Esophagus muscularis mucosa (tissue), 4 donors: Measurements from ENCODE around the gene AGAP1. TPM values are rescaled to one million over a fixed set of nuclear protein-coding genes. Genes with fewer than 3 reads are reported as not detected.

Source experiments
- DNase-seq: peaks from one replicate; pipeline ENCODE4 v3.0.0-alpha.2; 2017; ENCODE audit errors: extremely low spot score
- H3K27ac ChIP-seq, 4 donors: fragments of 200-600 bp; sonication (generic); replicated peaks in 1 of 4; 1 replicate in 3 of 4; 2 replicates in 1 of 4; pipeline ENCODE4 v1.5.1; 2016 to 2019; ENCODE audit warnings: mild to moderate bottlenecking in 1 of 4
- H3K27me3 ChIP-seq, 4 donors: fragments of 200-600 bp; sonication (generic); one replicate each; pipeline versions ENCODE4 v1.5.1 to v1.6.0; 2016 to 2019
- H3K36me3 ChIP-seq, 4 donors: fragments of 200-600 bp; sonication (generic); one replicate each; pipeline ENCODE4 v1.5.1; 2016 to 2019
- H3K4me1 ChIP-seq, 4 donors: fragments of 200-600 bp; sonication (generic); one replicate each; pipeline ENCODE4 v1.5.1; 2016 to 2019
- H3K4me3 ChIP-seq, 4 donors: fragments of 200-600 bp; sonication (generic); 1 replicate in 2 of 4; 2 replicates in 2 of 4; pipeline ENCODE4 v1.5.1; 2016 to 2019; ENCODE audit warnings: mild to moderate bottlenecking in 4 of 4, moderate library complexity in 1 of 4
- H3K9me3 ChIP-seq, 4 donors: fragments of 200-600 bp; sonication (generic); 1 replicate in 3 of 4; 2 replicates in 1 of 4; pipeline ENCODE4 v1.5.1; 2016 to 2019
- CTCF ChIP-seq, 3 experiments: fragments of 200-600 bp in 2 of 3; fragments of 450-650 bp in 1 of 3; sonication (generic) in 2 of 3; IDR thresholded peaks; one replicate each; pipeline ENCODE4 v1.5.1; 2017 to 2019; ENCODE audit warnings: antibody characterized with exemption in 3 of 3, mild to moderate bottlenecking in 2 of 3, moderate library complexity in 1 of 3
- EP300 ChIP-seq: sonication (generic); formaldehyde crosslinking; IDR thresholded peaks from one replicate; pipeline ENCODE4 v1.6.1; 2017; ENCODE audit warnings: antibody characterized with exemption
- POLR2A ChIP-seq: fragments of 450-650 bp; IDR thresholded peaks from one replicate; pipeline ENCODE4 v1.6.1; 2017; ENCODE audit warnings: antibody characterized with exemption, moderate library complexity, mild to moderate bottlenecking, low read depth
- POLR2AphosphoS5 ChIP-seq, 2 donors: sonication (generic); formaldehyde crosslinking; IDR thresholded peaks; one replicate each; pipeline ENCODE4 v1.6.1; 2017; ENCODE audit warnings: antibody characterized with exemption in 2 of 2
- WGBS: methylation state at CpG from one replicate; pipeline ENCODE4 v1.1.5; 2018; 5-methylcytosine and 5-hydroxymethylcytosine counted together
- intact Hi-C: fragments of 100-400 bp; cut with DNase I; formaldehyde crosslinking; loops from one replicate; pipeline ENCODE4 v1.15.1; 2023
- total RNA-seq, 4 donors: library from RNA; depleted of rRNA; stranded (reverse); fragments of >200 nt; gene quantifications; one replicate each; pipeline versions ENCODE4 v1.1.0 to v1.2.1, GENCODE V29; 2016

The AGAP1 gene
- total RNA-seq, 4 donors from 2014 or later = 37.9 to 62.4 (median 47.2) TPM

- H3K4me3 ChIP-seq = no peak overlapping the region
- no peak overlapping the region for H3K27ac ChIP-seq
- WGBS = 97% methylated on average over 11 of the region's 11 CpGs
- H3K4me1 ChIP-seq = peaks cover 0 to 3% (median 0%) of the 10 kb centered on the region in 4 donors
- DNase-seq = no peak
- intact Hi-C loops = no loop called here
- peaks cover 0 to 7% (median 0%) of the 10 kb centered on the region in 4 donors for H3K36me3 ChIP-seq
- no peaks in the 10 kb centered on the region for H3K9me3 ChIP-seq
- no peak for TF ChIP-seq POLR2A
- TF ChIP-seq EP300 = no peak
- TF ChIP-seq CTCF (IDR thresholded peaks at IDR 0.05) = no peak
- TF ChIP-seq POLR2AphosphoS5 (IDR thresholded peaks at IDR 0.05) = no peak
- H3K27me3 ChIP-seq = no peaks in the 10 kb centered on the region
Measured at GRCh38 chr2:235847576-235847975, 353.7 kb downstream of the AGAP1 start.

GRCh38 chr2:235848055-235848454 lies 354.2 kb downstream of the AGAP1 start:
- no peak overlapping the region for H3K27ac ChIP-seq
- intact Hi-C loops = no loop called here
- 93% methylated on average over 4 of the region's 4 CpGs for WGBS
- H3K9me3 ChIP-seq = no peaks in the 10 kb centered on the region
- DNase-seq = no peak
- H3K4me1 ChIP-seq = peaks cover 0 to 3% (median 0%) of the 10 kb centered on the region in 4 donors
- TF ChIP-seq CTCF (IDR thresholded peaks at IDR 0.05) (no peak), EP300 (no peak), POLR2AphosphoS5 (IDR thresholded peaks at IDR 0.05) (no peak), POLR2A (no peak)
- H3K27me3 ChIP-seq = no peaks in the 10 kb centered on the region
- H3K4me3 ChIP-seq = no peak overlapping the region
- peaks cover 0 to 11% (median 0%) of the 10 kb centered on the region in 4 donors for H3K36me3 ChIP-seq

GRCh38 chr2:235848946-235849345 lies 355.1 kb downstream of the AGAP1 start:
- TF ChIP-seq POLR2AphosphoS5 (IDR thresholded peaks at IDR 0.05) (no peak), POLR2A (no peak), CTCF (IDR thresholded peaks at IDR 0.05) (no peak), EP300 (no peak)
- no peak for DNase-seq
- 97% methylated on average over 7 of the region's 7 CpGs for WGBS

GRCh38 chr2:235849489-235849888 lies 355.6 kb downstream of the AGAP1 start:
- Histone ChIP-seq H3K36me3 (peaks cover 0 to 11% (median 0%) of the 10 kb centered on the region in 4 donors), H3K27me3 (no peaks in the 10 kb centered on the region), H3K4me1 (peaks cover 0 to 4% (median 1%) of the 10 kb centered on the region in 4 donors), H3K9me3 (no peaks in the 10 kb centered on the region), H3K27ac (no peak overlapping the region), H3K4me3 (no peak overlapping the region)
- no peak for TF ChIP-seq POLR2A
- no peak for TF ChIP-seq POLR2AphosphoS5 (IDR thresholded peaks at IDR 0.05)
- no peak for TF ChIP-seq EP300
- no peak for TF ChIP-seq CTCF (IDR thresholded peaks at IDR 0.05)
- DNase-seq = no peak
- intact Hi-C loops = no loop called here
- WGBS = 94% methylated on average over 9 of the region's 10 CpGs

More at GRCh38 chr2:235848946-235849345, 355.1 kb downstream of the AGAP1 start:
- H3K9me3 ChIP-seq = no peaks in the 10 kb centered on the region
- no peak overlapping the region for H3K4me3 ChIP-seq
- no peaks in the 10 kb centered on the region for H3K27me3 ChIP-seq
- intact Hi-C loops = no loop called here
- no peak overlapping the region for H3K27ac ChIP-seq
- peaks cover 0 to 11% (median 0%) of the 10 kb centered on the region in 4 donors for H3K36me3 ChIP-seq
- no peaks in the 10 kb centered on the region for H3K4me1 ChIP-seq

- intact Hi-C loops = no loop called here
- WGBS = 78% methylated on average over 5 of the region's 5 CpGs
- DNase-seq = no peak
Measured at GRCh38 chr2:235850289-235850688, 356.4 kb downstream of the AGAP1 start.

More at GRCh38 chr2:235850289-235850688, 356.4 kb downstream of the AGAP1 start:
- Histone ChIP-seq H3K27ac (no peak overlapping the region), H3K4me3 (no peak overlapping the region), H3K36me3 (peaks cover 0 to 9% (median 0%) of the 10 kb centered on the region in 4 donors), H3K9me3 (no peaks in the 10 kb centered on the region), H3K27me3 (no peaks in the 10 kb centered on the region), H3K4me1 (peaks cover 0 to 4% (median 1%) of the 10 kb centered on the region in 4 donors)
- TF ChIP-seq POLR2A (no peak), CTCF (IDR thresholded peaks at IDR 0.05) (no peak), POLR2AphosphoS5 (IDR thresholded peaks at IDR 0.05) (no peak), EP300 (no peak)
